Measurements from ENCODE around the gene RAD51B. TPM values are rescaled to one million over a fixed set of nuclear protein-coding genes. Genes with fewer than 3 reads are reported as not detected.
A peak's percentile ranks its signal among the peaks of the same experiment; 100 is the strongest.

The RAD51B gene
- total RNA-seq, 1 donor from 2014 or later, result 3.3 TPM

- no peak for DNase-seq (ENCODE audit: low spot score)
- no peak for ATAC-seq
Observed at GRCh38 chr14:68446243-68447040, 626.9 kb downstream of the RAD51B start.

- ATAC-seq, result peak; percentile 73
- DNase-seq (ENCODE audit: low spot score), result no peak
Observed at GRCh38 chr14:68447581-68448251, 628.1 kb downstream of the RAD51B start.

DNA sequence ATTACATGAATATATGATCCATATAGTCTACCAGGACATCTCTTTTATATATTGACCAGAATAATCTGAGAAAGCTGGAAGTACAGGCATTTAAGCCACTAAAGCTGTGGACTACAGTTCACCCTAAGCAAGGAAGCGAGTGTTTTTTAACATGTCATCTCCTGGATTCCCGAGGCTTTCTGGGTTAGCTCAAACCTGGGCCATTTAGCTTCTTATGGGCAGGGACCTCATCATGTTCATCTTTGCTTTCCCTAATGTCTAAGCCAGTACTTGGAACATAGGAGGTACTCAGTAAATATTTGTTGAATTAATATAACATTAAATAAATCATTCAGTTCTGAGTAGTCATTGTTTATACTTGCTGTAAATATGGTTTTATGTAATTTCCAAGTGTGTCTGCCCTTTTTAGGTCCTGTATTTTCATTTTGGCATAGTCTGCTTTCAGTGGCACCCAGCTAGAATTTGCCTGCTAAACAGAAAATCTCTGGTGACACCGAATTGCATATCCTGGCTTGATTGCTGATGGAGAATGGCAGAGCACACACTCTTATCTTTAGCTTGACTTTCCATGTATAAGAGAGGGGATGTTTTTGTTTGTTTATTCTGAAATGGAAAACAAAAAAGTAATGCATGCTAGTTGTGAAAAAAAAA is 628.8 kb downstream of the RAD51B start:
- DNase-seq (ENCODE audit: low spot score) (no peak), ATAC-seq (no peak)

DNA sequence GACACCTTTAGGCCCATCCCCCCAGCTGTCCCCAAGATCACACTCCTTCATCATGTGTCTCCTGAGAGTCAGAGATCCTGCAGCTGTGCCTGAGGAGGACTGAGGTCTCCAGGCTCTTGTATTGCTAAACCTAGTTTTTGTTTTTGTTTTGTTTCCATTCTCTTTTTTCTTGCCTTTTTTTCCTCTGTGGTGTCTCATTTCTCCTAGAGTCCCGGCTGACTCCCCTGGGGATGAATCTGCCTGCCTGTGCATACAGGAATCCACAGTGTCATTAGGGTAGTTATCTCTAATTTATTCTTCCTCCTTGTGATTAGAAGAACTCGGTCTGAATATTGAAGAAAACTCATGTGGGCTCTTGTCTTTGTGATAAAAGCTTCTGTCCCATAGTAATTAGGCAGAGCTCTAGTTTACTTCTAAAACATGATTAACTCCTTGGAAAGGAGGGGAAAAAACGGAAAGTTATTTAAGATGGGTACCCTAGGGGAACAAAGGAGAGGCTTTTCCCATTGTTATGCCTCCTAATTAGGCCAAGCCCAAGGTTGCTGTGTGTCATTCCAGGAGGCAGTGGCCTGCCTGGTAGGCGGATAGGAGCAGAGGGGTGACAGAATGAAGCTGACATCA is 630.1 kb downstream of the RAD51B start:
- ATAC-seq, result no peak
- DNase-seq (ENCODE audit: low spot score), result no peak

DNA sequence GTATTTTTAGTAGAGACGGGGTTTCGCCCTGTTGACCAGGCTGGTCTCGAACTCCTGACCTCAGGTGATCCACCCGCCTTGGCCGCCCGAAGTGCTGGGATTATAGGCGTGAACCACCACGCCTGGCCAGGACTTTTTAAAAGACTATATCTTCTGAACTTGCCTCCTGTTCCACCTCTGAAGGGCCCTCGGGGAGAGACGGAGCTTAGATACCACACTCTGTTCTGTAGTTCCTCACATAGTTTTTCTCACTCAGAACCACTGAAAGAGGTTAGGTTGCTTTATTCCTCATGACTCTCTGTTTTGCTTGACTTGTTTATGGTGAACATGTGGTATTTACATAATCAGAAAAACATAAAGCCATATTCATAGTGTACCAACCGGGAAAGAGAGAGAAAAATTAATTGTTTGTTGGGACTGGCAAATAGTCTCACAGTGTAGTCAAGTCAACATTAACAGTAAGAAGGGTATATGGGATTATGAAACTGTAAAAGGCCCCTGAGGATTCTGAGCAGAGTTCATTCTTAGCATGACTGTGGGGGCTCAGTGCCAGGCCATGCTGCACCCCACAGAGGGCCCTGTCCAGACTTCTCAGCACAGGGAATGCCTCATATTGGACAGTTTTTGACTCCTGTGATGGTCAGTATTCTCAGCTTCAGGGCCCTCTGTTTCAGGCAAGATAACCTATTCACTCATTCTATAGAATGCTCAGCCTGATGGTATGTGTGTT is 631.0 kb downstream of the RAD51B start:
- DNase-seq (ENCODE audit: low spot score) (no peak), ATAC-seq (no peak)

DNA sequence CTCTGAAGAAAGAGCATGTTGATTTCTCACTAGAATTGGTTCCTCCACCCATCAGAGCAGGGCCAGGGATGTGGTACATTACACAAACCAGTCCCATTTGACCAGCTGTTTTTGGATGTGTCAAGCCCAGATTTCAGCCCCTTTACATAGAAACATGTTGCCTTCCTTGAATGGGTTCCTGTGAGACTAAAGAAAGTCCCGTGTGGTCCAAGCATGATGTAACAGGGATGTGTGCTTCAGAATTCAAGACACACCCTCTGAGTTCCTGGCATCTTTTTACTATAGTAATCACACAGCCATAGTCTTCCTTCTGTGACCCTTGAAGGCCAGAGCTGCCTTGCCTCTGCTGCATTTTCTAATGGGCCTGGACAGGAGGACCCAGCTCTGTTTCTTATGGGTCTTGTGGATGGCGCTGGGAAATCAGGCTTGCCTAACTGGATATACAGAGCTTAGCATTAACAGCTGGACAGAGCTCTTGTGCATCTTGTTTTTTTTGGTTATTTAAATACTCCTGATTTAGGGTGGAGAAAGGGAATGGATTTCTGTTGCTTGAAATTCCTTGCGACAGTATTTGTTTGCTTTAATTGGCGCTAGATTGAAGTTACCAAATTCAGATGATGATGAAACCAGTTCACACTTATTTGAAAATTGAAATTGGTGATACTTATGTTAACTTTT is 632.3 kb downstream of the RAD51B start:
- ATAC-seq, result peak; percentile 52
- no peak for DNase-seq (ENCODE audit: low spot score)

DNA sequence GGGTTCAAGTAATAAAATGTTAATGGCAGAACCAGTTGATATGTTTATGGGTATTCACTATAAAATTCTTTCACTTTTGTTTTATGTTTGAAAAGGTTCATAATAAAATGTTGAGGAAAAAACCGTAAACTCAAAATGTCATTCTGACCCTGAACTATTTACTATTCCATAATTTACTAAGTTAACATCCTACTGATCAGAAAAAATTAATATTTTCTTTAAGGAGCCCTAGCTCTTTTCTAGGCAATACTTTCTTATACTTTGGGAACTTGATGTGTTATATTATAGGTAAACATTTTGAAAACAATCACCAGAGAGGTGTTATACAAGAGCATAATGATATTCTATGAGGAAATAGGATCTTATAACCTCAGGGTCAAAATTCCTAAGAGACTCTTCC is 638.7 kb downstream of the RAD51B start:
- ATAC-seq (no peak), DNase-seq (ENCODE audit: low spot score) (no peak)

GRCh38 chr14:68458840-68459469 is 639.4 kb downstream of the RAD51B start:
- peak; percentile 80 for DNase-seq (ENCODE audit: low spot score)
- peak; percentile 87 for ATAC-seq

- ATAC-seq (peak; percentile 3), DNase-seq (ENCODE audit: low spot score) (no peak)
Observed at GRCh38 chr14:68459480-68460136, 640.0 kb downstream of the RAD51B start.

GRCh38 chr14:68460541-68460940 is 641.0 kb downstream of the RAD51B start:
- no peak for ATAC-seq
- no peak for DNase-seq (ENCODE audit: low spot score)

DNA sequence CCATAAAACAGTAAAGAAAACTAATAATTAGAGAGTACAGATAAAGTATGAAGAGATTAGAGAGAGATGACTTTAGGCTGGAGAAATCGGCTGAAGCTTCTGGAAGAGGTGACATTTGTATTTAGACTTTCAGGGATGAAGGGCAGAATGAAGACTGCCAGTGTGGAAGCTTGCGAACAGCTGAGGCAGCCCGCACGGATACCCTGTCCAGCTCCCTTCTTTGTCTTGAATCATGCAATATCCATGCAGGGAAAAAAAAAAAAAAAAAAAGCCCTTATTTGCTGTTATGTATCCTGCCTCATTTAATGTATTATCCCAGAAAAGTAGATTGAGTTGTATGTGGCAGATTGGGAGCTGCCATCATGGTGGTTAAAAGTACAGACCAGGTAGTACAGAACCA is 641.5 kb downstream of the RAD51B start:
- DNase-seq (ENCODE audit: low spot score) (no peak), ATAC-seq (no peak)

GRCh38 chr14:68462683-68463082 is 643.1 kb downstream of the RAD51B start:
- no peak for ATAC-seq
- DNase-seq (ENCODE audit: low spot score), result no peak

- ATAC-seq, result no peak
- DNase-seq (ENCODE audit: low spot score), result no peak
Observed at GRCh38 chr14:68463299-68463698, 643.7 kb downstream of the RAD51B start.

DNA sequence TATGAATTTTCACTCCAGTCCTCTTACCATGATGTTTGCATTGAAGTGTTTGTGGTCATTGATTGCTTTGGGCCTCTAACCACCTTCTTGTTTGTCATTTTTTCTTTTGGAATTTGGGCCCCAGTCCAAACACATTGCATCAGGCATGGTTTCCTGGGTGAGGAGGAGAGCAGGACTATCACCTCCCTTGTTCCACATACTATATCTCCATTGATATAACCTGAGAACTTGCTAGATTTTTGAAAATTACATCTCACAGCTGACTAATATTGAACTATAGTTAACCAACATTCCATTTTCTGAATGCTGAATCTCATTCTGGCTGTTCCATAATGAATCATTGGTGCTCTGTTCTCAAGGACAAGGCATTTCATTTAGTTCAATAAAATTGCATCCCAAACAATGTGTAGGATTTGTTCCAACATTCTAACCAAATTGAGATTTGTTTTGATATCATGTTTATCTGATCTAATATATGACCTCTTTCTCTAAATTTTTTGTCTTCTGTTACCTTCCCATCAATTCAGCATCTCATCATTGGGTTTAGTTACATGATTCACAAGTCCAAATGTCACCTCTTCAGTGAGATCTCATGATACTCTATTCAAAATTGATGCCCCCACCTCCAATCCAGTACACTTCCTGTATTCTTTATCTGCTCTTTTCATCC is 644.3 kb downstream of the RAD51B start:
- ATAC-seq (peak; percentile 59), DNase-seq (ENCODE audit: low spot score) (no peak)

GRCh38 chr14:68464711-68465110 is 645.1 kb downstream of the RAD51B start:
- no peak for ATAC-seq
- no peak for DNase-seq (ENCODE audit: low spot score)

- ATAC-seq, result no peak
- no peak for DNase-seq (ENCODE audit: low spot score)
Observed at GRCh38 chr14:68466491-68466977, 647.0 kb downstream of the RAD51B start.

GRCh38 chr14:68467425-68467824 is 647.8 kb downstream of the RAD51B start:
- no peak for DNase-seq (ENCODE audit: low spot score)
- ATAC-seq, result no peak

- DNase-seq (ENCODE audit: low spot score), result no peak
- ATAC-seq, result peak; percentile 10
Observed at GRCh38 chr14:68468437-68469207, 649.0 kb downstream of the RAD51B start.

Measured in left lobe of liver (tissue), 2 donors.